Forelimb muscle (tissue), 1 donor: ENCODE data around the gene CRELD1. TPM values are rescaled to one million over a fixed set of nuclear protein-coding genes. Genes with fewer than 3 reads are reported as not detected.

ENCODE experiments used
- DNase-seq: peaks from one replicate; pipeline ENCODE4 v3.0.0-alpha.2; 2013; ENCODE audit warnings: low read depth
- polyA plus RNA-seq: library from polyadenylated mRNA; unstranded; fragments of 120-200 nt; gene quantifications from one replicate; pipeline ENCODE4 v1.2.1, GENCODE V29; 2013; ENCODE audit not compliant: insufficient read length

Gene CRELD1
- polyA plus RNA-seq, 1 donor = 36.7 TPM

GRCh38 chr3:9903904-9904303, 29.7 kb upstream of the CRELD1 start:
- no peak for DNase-seq

DNA sequence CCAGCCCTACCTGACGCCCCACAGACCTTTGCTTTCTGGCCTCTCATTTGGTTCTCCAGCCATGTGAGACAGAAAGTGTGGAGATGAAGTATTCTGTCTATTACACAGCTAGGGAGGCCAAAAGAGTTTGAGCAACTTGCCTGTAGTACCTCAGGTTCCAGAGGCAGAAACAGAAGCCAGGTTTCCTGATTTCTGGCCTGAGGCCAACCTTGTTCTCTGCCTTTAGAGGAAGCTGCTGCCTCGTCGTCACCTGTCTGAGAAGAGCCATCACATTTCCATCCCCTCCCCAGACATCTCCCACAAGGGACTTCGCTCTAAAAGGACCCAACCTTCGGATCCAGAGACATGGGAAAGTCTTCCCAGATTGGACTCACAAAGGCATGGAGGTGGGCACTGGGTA, 27.2 kb upstream of the CRELD1 start:
- DNase-seq = no peak

GRCh38 chr3:9908286-9908685, 25.3 kb upstream of the CRELD1 start:
- DNase-seq = no peak

DNA sequence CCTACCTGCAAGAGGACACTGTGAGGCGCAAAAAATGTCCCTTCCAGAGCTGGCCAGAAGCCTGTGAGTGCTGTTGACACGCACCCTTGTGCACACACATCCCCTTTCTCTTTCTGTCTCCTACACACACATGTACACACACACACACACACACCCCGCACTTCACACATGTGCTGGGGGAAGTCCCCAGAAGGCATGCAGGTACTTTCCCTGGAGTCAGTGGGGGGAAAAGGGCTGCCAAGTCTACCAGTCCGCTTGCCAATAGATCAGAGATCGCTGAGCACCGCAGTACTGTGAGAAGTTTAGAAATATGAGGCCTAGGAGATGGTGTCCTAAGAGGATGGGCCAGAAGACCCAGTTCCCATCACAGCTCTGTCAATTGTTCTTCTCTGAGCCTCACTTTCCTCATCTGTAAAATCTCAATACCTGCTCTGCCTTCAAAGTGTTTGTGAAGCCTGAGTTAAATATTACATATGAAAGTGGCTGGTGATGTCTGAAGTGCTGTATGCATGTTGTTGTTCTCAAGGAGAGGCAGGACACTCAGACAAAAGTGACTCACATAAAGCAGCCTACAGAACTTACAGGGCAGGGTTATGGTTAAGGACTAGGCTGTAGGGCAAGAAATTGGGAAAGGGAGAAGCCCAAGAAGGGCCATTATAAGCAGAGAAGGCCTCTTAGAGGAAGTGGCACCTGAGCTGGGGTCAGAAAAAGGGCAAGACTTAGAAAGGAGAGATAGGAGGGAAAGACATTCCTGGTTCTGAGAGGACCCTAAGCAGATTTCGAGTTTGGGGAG, 24.2 kb upstream of the CRELD1 start:
- no peak for DNase-seq

- DNase-seq = no peak
These were observed 21.8 kb upstream of the CRELD1 start for GRCh38 chr3:9911863-9912262.

- DNase-seq = no peak
These were observed 21.2 kb upstream of the CRELD1 start for GRCh38 chr3:9912294-9912935.

- no peak for DNase-seq
These were observed 20.0 kb upstream of the CRELD1 start for GRCh38 chr3:9913601-9914000.

DNA sequence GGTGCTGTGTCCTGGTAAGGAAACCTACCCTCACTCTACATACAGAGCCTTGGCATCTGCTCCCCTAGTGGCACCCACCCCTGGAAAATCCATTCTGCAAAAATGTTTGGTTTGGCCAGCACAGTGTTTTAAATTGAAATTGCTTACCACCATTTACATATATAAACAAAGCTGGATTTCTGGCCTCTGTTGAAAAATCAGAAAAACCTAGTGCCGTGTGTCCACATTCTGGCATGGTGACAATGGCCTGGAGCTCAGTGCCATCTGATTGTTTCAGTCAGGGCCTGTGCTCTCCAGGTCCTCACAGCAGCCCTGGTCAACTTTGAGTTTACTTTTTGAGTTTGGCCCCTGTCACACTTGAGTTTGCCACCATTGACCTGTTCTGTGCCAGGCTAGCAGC, 19.6 kb upstream of the CRELD1 start:
- no peak for DNase-seq

GRCh38 chr3:9914559-9915253, 18.9 kb upstream of the CRELD1 start:
- DNase-seq = no peak

DNA sequence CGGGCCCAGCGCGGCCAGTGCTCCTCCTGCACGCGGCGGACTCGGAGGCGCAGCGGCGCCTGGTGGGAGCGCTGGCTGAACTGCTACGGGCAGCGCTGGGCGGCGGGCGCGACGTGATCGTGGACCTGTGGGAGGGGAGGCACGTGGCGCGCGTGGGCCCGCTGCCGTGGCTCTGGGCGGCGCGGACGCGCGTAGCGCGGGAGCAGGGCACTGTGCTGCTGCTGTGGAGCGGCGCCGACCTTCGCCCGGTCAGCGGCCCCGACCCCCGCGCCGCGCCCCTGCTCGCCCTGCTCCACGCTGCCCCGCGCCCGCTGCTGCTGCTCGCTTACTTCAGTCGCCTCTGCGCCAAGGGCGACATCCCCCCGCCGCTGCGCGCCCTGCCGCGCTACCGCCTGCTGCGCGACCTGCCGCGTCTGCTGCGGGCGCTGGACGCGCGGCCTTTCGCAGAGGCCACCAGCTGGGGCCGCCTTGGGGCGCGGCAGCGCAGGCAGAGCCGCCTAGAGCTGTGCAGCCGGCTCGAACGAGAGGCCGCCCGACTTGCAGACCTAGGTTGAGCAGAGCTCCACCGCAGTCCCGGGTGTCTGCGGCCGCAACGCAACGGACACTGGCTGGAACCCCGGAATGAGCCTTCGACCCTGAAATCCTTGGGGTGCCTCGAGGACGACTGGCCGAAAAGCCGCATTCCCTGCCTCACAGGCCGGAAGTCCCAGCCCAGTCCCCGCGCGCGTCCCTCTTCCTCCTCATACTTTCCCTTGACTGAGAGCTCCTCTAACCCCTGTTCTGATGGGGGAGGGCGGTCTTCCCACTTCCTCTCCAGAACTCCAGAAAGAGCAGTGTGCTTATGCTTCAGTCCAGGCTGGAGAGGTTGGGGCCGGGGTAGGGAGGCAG, 18.1 kb upstream of the CRELD1 start:
- DNase-seq = no peak

DNA sequence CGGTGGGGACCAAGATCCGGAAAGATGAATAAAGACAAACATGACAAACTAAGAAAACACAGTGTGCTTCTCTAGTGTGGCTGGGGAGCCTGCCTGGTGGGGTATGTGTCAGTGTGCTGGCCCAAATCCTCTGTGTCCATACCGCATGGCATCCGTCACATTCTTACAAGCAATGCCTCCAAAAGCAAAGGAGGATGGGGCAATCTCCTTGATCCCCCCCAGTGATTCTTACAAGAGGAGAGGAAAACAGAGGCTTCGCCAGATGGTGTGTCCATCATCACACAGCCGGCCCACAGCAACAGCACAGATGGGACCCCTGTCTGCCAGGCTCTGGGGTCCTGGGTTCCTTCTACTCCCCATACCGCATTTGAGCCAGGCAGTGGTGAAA, 17.3 kb upstream of the CRELD1 start:
- DNase-seq = no peak

GRCh38 chr3:9916734-9917680, 16.6 kb upstream of the CRELD1 start, which contains the start of gene IL17RC:
TSS of gene IL17RC (plus strand) at chr3:9917098. CDS start at chr3:9917316, 218 bp downstream.
- peak; percentile 84 for DNase-seq

DNA sequence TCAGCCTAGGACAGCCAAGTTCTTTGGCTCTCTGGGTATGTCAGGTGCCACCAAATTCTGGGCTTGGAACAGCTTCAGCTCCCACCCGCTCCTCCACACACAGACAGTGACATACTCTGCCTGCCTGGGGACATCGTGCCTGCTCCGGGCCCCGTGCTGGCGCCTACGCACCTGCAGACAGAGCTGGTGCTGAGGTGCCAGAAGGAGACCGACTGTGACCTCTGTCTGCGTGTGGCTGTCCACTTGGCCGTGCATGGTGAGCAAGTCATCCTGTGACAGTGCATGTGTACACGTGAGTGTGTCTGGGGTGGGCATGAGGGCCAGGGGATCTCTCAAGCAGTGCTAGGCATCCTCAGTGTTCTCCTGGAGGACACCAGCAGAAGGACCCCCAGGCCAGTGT, 15.8 kb upstream of the CRELD1 start:
- DNase-seq = no peak

DNA sequence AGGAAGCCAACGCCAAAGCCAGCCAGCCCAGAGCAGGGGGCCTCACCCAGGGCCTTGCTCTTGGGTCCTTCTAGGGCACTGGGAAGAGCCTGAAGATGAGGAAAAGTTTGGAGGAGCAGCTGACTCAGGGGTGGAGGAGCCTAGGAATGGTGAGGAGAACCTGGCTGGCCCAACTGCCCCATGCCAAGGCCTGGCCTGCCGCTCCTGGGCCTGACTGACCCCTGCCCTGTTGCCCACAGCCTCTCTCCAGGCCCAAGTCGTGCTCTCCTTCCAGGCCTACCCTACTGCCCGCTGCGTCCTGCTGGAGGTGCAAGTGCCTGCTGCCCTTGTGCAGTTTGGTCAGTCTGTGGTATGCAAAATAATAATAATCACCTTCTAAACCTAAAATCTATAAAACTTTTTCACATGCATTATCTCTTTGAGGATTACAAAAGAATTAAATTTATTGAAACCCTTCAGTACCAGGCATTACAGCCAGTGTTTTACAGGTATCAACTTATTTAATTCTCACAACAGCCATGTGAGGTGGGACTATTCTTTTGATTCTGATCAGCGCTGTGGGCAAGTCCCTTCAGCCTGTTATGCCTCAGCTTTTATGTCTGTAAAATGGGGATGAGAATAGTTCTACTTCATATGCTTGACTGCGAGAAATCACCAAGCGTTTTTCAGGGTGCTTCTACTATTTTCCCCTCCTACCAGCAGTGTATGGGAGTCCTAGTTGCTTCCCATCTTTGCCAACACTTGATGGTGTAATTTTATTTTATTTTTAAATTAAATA, 15.2 kb upstream of the CRELD1 start:
- DNase-seq = no peak

DNA sequence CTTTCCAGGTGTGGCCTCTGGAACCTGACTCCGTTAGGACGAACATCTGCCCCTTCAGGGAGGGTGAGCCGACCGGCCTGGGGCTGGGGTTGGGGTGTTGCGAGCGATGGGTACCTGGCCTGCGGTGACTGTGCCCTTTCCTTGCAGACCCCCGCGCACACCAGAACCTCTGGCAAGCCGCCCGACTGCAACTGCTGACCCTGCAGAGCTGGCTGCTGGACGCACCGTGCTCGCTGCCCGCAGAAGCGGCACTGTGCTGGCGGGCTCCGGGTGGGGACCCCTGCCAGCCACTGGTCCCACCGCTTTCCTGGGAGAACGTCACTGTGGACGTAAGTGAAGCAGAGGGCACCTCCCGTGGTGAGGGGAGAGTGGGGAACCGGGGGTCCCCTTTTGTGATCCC, 5.5 kb upstream of the CRELD1 start:
- DNase-seq = no peak

DNA sequence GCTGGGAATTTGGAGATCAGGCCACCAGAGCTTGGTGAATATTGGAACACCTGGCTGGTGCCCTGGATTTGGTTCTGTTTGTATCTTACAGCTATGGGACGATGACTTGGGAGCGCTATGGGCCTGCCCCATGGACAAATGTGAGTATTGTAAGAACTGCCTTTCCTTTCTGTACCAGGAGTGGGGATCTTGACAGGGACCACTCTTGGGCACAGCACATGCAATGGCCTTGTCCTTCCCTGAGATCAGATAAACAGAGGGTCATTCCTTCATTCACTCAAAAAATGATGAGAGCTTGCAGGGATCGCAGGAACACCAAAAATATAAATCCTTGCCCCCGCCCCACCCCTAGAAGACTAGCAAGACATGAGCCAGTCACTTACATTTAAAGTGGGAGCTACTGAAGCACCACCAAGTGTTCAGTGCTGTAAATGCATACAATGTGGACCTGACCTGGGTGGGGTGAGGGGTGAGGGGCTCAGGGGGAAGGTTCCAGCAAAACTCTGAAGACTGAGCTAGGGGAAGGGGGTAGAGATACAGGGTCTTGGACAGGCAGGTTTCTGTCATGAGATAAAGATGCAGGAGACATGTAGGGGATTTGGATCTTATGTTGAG, 2.7 kb upstream of the CRELD1 start:
- no peak for DNase-seq

GRCh38 chr3:9932535-9932842, 1.1 kb upstream of the CRELD1 start:
- no peak for DNase-seq

GRCh38 chr3:9932843-9933560, 632 bp upstream of the CRELD1 start:
- no peak for DNase-seq

GRCh38 chr3:9934235-9934621, 594 bp downstream of the CRELD1 start:
- DNase-seq = no peak
